ENCODE measurements around the gene DLX3. TPM values are rescaled to one million over a fixed set of nuclear protein-coding genes. Genes with fewer than 3 reads are reported as not detected.
A peak's percentile ranks its signal among the peaks of the same experiment; 100 is the strongest.

DLX3 gene
- polyA plus RNA-seq, 1 donor = 1.2 TPM

DNA sequence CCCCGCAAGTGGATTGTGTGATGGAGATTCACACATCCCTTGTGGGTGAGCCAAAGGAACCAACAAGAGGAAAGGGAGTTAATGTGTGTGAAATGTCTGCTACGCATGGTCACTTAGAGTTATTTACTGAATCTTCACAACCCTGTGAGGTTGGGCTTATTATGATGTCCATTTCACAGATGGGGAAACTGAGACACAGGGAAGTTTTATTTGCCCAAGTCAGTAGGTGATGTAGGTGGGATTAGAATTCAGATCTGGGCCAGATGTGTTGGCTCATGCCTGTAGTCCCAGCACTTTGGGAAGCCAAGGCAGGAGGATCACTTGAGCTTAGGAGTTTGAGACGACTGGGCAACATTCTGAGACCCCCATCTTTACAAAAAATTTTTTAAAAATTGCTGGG is 37.7 kb downstream of the DLX3 start:
- no peak for DNase-seq

DNA sequence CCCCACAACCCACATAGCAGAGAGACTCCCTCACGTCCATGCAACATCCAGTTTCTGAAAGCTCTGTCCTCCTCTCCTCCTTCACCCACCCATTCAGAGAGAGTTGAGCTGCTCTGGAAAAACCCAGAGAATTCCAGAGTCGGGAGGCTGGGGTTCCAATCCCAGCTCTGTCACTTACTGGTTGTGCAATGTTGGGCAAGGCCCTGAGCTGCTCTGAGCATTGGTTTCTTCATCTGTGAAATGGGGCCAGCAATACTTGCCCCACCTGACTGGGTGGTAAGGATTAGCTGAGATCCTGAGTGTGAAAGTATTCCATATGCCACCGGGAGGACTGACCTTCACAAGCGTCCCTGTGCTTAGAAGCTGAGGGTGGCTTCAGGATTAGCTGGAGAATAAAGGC is 38.2 kb downstream of the DLX3 start:
- DNase-seq = no peak

DNA sequence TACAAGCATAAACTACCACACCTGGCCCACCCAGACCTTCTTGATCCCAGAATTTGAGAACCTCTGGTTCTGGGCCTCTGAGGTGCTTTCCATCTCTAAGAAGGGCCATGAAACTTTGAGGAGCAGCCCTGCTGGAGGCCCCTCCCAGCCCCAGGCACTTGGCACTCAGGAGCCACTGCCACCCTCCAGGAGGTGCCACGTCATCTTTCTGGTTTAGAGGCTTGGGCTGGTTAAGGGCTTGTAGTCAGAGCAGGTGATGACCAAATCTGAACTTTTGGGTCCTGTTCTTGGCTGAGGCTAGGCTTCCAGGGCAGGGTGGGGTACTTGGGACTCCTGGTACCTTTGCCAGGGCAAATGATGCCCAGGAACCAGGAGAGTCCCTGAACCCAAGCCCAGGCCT is 39.9 kb downstream of the DLX3 start:
- DNase-seq = no peak

DNA sequence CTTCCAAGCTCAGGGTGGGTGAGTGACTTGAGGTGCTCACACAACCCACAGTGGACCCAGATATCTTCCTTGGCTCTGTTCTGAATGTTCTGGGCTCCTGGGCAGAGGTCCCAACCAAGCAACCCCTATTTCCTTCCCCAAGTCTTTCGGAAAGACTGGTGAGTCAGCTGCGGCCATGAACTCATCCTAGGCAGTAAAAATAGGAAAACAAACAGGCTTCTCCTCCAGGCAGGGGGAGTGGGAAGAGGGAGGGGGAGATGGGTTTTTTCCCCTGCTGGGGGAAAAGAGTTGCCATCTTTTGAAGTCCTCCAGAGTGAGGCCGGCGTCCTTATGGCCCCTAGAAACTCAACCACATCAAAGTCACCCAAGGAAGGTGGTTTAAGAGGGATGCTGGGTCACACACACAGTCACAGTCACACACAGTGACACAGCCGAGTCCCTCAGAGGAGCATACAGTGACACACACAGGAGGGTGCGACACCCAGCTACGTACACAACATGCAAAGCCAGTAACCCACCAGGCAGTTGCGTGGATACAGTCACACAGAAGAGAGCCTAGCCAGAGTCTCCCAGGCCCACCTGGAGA is 42.0 kb downstream of the DLX3 start:
- no peak for DNase-seq

DNA sequence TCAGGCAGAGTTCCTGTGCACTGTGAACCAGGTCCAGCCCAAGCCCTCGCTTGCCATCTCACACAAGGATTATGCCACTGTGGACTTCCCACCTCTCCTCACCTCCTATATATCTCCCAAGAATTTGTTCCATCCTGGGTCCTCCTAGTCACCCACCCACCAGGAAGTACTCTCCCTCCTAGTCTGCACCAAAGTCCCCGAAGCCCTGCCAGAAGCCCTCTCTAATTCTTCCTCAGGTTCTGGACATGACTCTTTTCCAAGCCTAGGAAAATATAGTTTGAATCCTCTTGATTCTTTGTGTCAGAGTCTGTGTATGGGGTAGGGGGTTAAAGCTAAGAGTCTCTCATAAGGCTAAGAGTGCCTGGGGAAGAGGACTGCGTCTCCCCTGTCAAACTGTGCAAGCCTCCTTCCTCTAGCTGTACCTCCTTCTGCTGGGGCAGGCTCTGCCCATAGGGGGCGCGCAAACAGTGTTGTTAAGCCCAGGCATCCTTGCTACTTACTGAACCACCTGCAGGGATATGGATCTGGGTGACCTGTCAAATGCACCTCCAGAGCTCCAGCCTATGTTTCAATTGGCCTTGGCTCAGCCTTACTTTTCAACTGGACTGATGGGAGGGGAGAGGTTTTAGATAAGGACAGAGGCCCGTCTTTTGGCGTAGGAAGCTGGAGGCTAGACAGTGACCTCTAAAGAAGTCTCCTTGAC is 42.7 kb downstream of the DLX3 start:
- DNase-seq = peak; percentile 84

DNA sequence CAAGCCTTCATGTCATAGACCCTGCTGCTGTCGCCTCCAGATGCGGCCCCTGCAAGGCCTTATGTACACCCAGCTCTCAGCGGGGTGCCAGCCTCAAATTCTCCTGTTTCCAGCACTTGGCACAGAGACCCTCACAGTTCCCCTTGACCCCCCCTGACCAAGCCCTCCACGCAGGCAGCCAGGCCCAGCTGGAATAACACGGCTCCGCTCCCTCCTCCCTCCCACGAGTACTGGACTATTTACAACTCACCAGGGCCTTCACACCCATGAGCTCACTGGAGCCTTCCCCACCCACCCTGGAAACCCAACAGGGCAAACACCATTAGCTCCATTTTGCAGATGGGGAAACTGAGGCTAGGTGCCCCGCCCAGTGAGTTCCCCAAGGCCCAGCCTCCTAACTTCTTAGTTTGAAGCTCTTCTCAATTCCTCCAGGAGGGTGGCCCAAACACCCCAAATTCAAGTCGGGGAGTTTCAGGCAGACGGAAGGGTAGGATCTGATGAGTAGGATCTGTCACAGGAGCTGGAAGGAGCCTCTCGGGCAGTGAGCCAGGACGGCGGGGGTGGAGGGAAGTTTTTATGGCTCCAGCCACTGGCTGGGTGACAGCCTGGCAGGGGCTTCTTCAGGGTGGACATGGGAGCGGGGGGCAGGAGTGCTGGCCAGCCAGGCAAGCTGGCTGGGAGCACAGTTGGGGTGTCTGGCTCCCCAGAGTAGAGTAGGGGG is 43.5 kb downstream of the DLX3 start:
- DNase-seq = no peak

DNA sequence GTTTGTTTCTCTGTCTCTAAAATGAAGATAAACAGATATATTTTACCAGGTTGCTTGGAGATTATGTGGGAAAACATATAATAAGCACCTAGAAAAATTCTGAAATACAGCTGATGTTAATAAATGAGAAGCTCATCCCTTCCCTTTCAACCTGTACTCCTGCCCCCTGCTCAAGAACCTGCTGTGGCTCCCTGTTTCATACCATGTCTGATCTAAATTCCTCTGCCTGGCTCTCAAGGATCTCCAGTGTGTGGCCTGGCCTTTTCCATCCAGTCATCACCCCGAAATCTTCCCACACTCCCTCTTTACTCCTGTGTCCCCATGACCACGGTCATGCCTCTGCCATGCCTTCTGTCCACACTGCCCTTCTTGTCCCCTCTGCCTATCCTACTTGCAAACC is 45.4 kb downstream of the DLX3 start:
- DNase-seq = no peak

DNA sequence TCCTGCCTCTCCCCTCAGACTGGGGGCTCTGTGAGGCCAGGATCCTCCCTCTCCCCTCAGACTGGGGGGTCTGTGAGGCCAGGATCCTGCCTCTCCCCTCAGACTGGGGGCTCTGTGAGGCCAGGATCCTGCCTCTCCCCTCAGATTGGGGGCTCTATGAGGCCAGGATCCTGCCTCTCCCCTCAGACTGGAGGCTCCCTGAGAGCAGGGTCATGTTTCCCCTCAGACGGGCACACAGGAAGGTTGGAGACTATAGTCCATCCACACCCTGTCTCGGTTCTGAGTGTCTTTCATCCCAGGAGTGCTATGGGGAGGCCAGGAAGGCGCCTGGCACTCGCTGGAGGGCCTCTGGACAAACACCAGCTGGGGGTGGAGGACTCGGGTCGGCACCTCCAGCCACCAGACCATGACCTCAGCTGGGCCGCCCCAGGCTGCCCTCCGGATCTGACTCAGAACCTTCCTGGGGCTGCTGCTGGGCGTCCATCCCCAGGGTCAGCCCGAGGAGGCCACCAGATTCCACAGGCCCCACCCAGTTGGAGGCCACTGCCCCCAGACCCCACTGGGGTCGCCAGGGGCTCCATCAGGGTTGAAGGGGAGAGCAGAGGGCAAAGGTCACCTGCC is 48.0 kb downstream of the DLX3 start:
- no peak for DNase-seq

DNA sequence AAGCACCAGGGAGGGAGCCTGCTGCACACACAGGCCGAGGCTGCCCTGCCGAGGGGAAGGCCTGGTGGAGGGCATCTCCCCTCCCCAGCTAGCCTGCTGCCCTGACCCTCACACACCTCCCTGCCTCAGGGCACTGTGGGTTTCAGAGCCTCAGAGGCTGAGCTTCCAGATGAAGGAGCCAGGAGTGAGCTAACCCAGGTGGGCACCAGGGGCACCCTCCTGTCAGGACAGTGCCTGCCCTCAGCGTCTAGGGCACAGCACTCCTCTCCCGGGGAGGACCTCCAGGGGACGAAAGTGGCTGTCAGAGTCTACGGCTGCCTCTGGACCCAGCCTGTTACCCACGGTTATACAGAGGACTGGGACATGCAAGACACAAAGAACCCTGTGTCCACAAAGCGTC is 48.8 kb downstream of the DLX3 start:
- DNase-seq = no peak

DNA sequence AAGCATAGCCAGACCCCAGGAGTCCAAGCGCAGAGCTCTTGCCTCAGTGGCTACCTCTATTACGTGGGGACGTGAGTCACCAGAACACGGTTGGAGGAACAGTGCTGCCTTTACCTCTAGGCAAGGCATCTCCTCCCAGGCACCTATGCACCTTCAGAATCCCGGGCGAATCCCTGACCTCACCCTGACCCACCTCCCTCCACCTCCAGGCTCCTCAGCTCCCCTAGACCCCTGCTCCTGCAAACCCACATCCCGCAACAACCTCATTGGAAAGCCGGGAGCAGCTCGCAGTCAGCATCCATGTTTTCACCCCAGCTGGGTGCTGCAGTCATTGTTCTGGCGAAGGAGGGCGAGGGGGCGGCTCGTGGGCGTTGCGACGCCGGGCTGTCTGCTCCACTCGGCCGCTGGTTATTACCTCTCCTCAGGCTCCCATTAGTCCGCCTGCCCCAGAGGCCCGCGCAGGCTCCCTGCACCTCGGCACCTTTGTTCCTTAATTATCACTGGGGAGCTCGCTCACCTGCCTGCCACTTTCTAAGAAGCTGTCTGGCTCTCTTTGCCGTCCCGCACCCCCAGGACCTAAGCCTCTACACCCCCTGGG is 50.7 kb downstream of the DLX3 start:
- DNase-seq = no peak

DNA sequence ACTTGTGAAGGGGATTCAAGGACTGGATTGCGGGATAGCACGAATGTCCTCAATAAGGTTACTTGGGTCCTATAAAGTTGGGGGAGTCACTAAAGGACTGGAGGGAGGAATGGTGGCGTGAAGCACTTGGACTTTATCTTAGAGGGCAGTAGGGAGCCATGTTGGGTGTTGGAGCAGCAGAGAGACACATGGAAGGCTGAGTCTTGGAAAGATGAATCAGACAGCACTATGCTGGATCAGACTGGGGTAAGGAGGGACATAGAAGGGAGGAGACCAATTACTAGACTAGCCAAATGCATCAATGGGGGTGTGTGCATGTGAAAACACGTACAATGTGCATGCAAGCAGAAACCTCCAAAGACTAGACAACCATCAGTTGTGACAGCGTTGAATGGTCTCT is 52.1 kb downstream of the DLX3 start:
- DNase-seq = no peak

DNA sequence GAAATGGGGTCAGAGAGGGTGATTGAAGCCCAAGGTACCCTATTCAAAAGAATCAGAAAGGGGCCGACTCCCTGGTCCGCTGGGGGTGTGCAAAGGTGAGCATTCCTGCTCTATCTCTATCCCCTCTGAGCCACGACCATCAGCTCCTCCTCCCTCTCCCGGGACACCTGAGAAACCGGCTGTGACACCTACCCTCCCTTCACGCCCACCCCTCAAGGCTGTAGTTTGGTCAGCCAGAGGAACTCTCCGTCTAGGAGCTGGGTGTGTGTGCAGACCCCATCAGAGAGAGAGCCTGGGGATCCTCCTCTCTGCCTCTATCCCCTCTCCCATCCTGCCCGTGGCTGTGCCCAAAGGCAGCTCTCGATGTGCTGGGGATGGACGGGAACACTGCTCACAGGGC is 53.6 kb downstream of the DLX3 start:
- no peak for DNase-seq

Other genes with a start within 250 kb of the DLX3 start
- 17.3 TPM for gene FAM117A, start 231.1 kb downstream of the DLX3 start, polyA plus RNA-seq (ENCODE audit: insufficient read length)
- 58.3 TPM for gene KAT7, start 206.5 kb downstream of the DLX3 start, polyA plus RNA-seq (ENCODE audit: insufficient read length)
- gene TAC4, start 147.2 kb downstream of the DLX3 start, polyA plus RNA-seq (ENCODE audit: insufficient read length) = 0.67 TPM
- gene DLX4, start 26.0 kb downstream of the DLX3 start, polyA plus RNA-seq (ENCODE audit: insufficient read length) = 0.75 TPM
- gene ITGA3, start 60.9 kb upstream of the DLX3 start, polyA plus RNA-seq (ENCODE audit: insufficient read length) = 97.3 TPM
- gene PDK2, start 100.1 kb upstream of the DLX3 start, polyA plus RNA-seq (ENCODE audit: insufficient read length) = 131 TPM
- gene SAMD14, start 134.9 kb upstream of the DLX3 start, polyA plus RNA-seq (ENCODE audit: insufficient read length) = 16.1 TPM
- 45.1 TPM for gene PPP1R9B, start 155.5 kb upstream of the DLX3 start, polyA plus RNA-seq (ENCODE audit: insufficient read length)
- gene SGCA, start 170.8 kb upstream of the DLX3 start, polyA plus RNA-seq (ENCODE audit: insufficient read length) = 0.80 TPM
- gene COL1A1, start 206.4 kb upstream of the DLX3 start, polyA plus RNA-seq (ENCODE audit: insufficient read length) = 397 TPM